ENCODE measurements around the gene TNS3.

Gene TNS3

GRCh38 chr7:47418601-47419309 lies 163.2 kb downstream of the TNS3 start:
- no peak for DNase-seq

DNA sequence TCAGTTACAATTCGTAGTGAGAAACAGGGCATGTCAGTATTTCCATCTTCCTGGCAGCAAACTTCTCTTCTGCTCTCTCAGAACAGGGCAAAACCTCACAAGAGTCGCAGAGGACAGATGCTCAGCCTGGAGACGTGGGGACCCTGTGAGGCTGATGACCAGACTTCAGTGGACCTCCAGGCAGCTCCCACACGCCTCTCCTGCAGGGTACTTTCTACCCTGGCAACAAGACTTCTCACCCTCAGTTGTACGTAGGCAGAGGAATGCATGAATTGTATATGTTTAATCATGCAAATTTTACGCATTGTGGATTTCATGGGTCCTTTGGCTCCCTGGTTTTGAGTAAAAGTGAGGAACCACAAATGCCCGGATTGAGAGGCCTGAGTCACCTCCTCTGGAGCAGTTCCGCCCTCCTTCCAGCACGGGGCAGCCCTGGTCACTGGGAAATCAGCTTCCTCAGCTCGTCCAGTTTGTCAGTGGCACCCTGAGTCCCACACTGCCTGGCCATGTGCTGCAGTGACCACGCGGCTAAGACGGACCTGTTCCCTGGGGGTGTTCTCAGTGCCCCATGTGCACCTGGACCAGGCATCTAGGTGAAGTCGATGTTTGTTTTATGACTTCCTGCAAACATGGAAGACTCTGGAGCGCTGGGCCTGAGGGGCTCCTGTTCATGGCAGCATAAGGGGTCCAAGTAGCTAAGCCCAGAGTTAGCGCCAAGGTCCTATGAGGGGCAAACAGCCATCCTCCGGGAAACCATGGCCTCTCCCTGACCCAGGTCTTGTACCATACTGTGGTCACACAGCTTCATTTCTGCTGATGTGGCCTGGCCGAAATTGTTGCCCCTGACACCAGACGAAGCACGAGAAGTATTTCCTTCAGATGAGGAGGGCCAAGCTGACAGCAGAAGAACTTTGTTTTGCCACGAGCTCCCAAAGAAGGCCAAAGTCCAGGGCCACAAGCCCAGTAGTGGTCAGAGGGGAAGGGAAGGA lies 165.1 kb downstream of the TNS3 start:
- no peak for DNase-seq

- DNase-seq, result no peak
Measured at GRCh38 chr7:47415318-47416212, 166.3 kb downstream of the TNS3 start.

- no peak for DNase-seq
Measured at GRCh38 chr7:47414342-47415317, 167.3 kb downstream of the TNS3 start.

DNA sequence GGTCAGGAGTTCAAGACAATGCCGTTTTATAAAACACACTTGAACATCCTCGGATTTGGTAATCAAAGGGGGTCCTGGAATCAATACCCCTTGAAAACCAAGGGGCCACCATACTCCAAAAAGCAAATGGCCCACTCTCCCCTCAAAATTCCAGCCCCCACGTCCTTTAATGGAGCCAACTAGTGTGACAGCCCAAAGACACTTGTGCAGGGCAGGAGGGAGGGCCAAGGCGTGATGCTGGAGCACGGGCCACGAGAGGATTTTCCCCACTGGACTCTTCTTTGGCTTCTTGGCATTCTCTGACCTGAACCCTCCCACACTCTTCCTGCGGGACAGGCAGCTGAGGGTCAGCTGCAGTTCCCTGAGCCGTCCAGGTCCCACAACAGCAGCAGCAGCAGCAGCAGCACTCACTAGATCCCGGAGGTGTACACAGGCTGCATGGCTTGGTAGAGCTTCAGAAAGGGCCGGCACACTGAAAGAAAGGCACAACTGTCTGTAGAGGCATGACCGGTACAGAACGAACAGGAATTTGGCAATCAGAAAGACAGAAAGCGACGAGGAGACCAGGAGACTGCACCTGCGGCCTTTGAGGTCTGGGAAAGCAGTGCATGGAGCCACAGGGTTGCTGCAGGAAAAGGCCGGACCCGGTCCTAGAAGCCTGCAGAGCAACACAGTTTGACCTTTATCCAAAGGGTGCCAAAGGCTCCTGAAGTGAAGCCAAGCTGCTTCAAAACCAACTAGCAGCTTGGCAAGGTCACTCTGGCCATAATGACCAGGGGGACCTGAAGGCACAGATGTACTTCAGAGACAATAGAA lies 168.2 kb downstream of the TNS3 start:
- DNase-seq, result no peak

GRCh38 chr7:47411901-47412300 lies 170.0 kb downstream of the TNS3 start:
- DNase-seq, result no peak

DNA sequence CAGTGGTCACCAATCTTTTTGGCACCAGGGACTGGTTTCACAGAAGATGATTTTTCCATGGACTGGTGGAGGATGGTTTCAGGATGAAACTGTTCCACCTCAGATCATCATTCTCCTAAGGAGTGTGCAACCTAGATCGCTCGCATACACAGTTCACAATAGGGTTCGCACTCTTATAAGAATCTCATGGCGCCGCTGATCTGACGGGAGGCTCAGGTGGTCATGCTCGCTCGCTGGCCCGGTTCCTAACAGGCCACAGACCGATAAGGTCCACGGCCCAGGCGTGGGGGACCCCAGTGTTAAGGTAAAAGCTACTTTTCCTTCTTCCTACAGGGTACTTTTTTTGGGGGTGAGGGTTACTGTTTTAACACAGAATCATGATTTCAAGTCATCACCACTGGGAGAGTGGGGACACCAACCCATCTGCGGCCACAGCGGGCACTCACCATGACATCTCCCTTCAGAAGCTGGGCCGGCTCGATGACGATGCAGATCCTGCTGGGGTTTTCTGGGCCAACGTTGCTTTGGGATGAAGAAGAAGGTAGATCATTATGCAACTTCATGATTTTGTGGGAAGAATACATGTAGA lies 170.5 kb downstream of the TNS3 start:
- no peak for DNase-seq

GRCh38 chr7:47408675-47409074 lies 173.2 kb downstream of the TNS3 start:
- no peak for DNase-seq

- DNase-seq, result no peak
Measured at GRCh38 chr7:47407821-47408674, 173.9 kb downstream of the TNS3 start.

DNA sequence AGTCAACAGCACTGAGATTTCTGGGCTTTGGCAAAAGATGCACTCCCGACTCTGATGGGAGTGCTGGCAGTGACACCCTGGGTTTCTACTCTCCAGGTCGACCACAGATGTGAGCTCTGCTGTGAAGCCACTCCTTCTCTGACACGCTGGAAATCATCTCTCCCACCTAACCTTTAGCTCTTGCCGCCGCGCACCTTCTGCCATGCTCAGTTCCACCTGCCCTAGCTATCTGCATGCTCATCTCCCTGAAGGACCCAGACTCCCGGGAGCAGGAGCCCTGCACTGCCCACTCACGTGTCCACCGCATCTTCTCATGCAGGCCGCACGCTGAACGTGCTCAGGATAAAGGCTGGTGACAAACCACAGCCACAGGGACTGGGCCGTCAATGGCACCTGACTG lies 174.8 kb downstream of the TNS3 start:
- no peak for DNase-seq

GRCh38 chr7:47406801-47407129 lies 175.1 kb downstream of the TNS3 start:
- no peak for DNase-seq

- DNase-seq, result no peak
Measured at GRCh38 chr7:47405921-47406800, 175.8 kb downstream of the TNS3 start.

- DNase-seq, result no peak
Measured at GRCh38 chr7:47405286-47405904, 176.5 kb downstream of the TNS3 start.

DNA sequence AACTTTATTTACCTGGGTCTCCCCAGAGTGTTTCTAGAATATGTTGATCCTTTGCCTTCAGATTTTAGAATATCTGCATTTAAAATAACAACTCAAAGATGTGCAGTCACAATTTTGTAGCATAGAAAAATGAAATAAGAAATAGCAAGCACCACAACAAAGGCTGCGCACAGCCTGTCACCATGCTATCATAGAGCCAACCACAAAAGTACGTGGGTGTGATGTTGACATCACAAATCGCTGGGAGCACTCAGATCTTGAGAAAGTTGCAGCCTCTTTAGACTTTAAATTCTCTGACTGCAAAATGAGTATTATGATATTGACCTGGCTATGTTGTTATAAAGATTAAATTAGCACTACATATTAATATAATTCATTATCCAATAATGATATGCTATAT lies 177.9 kb downstream of the TNS3 start:
- DNase-seq, result no peak

- DNase-seq, result no peak
Measured at GRCh38 chr7:47402941-47403866, 178.7 kb downstream of the TNS3 start.

- no peak for DNase-seq
Measured at GRCh38 chr7:47401611-47402570, 180.0 kb downstream of the TNS3 start.
